Superior temporal gyrus (tissue), 1 donor: ENCODE results near the gene KLRC2.
"Not testable (repeated sequence)": the region's sequence is repeated elsewhere in the genome, so short reads cannot be mapped to it uniquely, and the experiment has no call there.

Source experiments
- DNase-seq: peaks from one replicate; pipeline ENCODE4 v3.0.0-alpha.2; 2016; ENCODE audit errors: extremely low spot score

The KLRC2 gene

GRCh38 chr12:10405294-10405693, 30.5 kb downstream of the KLRC2 start:
- no peak for DNase-seq

GRCh38 chr12:10404798-10405197, 31.0 kb downstream of the KLRC2 start:
- no peak for DNase-seq

- DNase-seq: no peak
Measured at GRCh38 chr12:10400829-10401228, 35.0 kb downstream of the KLRC2 start.

- no peak for DNase-seq
Measured at GRCh38 chr12:10398168-10398567, 37.6 kb downstream of the KLRC2 start.

DNA sequence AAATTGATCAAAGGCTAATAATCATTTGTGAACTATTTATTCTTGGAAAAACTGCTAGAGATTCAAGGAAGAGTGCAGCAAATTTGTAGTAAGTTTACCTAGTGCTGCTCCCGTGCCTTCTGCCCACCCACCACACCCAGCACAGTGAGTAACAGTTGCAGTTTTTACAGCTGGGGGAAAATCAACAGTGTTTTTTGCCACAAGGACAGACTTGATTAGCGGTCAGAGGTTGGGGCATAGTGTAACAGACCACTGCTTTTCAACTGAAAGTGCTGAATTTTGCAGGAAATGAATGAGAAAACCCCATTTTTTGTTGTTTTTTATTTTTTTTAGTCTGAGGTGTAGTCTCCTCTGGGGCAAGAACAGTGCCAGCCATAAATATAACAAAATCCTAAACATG, 38.5 kb downstream of the KLRC2 start:
- no peak for DNase-seq

GRCh38 chr12:10396176-10396575, 39.6 kb downstream of the KLRC2 start:
- not testable (repeated sequence) for DNase-seq

GRCh38 chr12:10395390-10395998, 40.3 kb downstream of the KLRC2 start:
- no peak for DNase-seq

- DNase-seq: not testable (repeated sequence)
Measured at GRCh38 chr12:10394531-10395152, 41.2 kb downstream of the KLRC2 start.

GRCh38 chr12:10393291-10393690, 42.5 kb downstream of the KLRC2 start:
- no peak for DNase-seq

DNA sequence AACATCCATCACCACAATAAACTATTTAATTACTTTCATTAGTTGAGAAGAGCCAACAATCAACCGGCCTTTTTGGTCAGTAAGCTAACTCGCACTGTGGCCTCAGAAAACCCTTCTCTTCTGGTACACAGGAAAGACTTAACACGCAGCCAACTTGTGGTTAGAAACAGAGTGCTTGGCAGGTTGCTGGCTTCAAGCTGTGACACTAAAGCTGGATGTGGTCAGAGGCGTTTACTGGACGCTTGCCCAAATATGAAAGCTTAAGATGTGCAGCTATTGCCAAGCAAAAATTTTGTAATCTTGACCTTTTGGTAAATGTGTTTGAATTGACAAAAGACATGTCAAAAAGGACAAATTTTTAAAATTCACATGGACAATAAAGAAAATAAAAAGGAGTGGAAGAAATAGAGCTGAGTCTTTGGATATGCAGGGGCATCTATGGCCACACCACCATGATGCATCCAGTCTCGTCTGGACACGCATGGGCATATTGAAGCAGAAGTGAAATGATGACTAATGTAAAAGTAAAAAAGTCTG, 43.3 kb downstream of the KLRC2 start:
- no peak for DNase-seq

GRCh38 chr12:10390991-10391390, 44.8 kb downstream of the KLRC2 start:
- not testable (repeated sequence) for DNase-seq

DNA sequence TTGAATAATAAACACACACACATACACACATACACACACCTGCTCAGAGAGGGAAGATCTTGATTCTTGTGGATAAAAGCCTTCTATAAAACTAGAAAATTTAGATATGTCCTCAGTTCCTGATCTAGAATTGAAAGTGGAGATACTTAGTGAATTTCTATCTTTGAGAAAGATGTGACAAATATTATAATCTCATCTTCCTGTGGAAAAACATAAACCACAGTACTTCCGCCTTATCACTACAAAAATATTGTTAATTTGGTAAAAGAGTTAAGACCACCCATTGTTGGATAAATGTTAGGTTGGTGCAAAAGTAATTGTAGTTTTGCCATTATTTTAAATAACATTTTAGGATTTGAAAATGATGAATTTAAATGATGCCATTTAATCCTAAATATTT, 45.9 kb downstream of the KLRC2 start, which contains the start of gene KLRK1:
Gene KLRK1 (minus strand): TSS at position 138 of the 400 bp plus-strand sequence. CDS start 1,231 bp downstream, outside the sequence.
- DNase-seq: no peak

DNA sequence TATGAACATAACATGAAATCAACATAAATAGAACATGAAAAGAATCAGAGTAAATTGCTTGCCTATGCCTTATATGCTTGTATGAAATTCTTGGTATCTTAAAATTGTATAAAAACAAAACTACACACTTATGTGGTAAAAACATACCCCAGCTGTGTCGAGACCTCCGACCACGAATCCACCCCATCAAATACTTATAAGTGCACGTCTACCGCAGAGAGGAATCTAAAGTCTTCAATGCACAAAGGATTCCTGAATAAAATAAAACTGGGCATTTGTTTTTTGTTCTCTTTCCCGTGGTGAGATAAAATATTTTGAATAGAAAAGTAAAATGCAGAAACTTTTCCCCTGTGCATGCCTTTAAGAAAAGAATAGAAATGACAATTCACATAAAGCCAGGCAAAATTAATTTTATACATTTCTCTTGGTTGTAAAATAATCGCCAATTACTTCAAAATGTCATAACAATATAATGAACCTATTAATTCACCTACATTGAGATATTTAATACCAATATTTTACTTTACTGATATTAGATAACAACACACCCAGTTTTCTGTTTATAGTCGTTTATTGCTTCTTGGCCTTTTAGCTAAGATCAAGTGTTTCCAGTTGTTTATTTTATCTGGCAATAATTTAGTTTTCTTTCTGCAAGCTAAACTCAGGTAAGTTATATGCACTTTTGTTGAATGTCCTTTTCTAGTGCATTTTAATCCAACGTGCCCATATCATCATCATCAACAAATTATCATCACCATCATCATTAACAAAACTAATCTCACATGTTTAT, 47.0 kb downstream of the KLRC2 start:
- DNase-seq: no peak

DNA sequence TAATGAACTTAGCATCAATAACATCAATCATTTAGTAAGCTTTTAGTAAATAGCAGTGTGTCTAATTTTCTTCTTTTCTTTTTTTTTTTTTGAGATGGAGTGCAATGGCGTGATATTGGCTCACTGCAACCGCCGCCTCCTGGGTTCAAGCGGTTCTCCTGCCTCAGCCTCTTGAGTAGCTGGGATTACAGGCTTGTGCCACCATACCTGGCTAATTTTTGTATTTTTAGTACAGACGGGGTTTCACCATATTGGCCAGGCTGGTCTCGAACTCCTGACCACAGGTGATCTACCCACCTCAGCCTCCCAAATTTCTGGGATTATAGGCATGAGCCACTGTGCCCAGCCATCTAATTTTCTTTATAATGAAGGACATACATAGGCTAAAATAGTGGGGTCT, 48.3 kb downstream of the KLRC2 start:
- not testable (repeated sequence) for DNase-seq

- no peak for DNase-seq
Measured at GRCh38 chr12:10386857-10387256, 49.0 kb downstream of the KLRC2 start.

DNA sequence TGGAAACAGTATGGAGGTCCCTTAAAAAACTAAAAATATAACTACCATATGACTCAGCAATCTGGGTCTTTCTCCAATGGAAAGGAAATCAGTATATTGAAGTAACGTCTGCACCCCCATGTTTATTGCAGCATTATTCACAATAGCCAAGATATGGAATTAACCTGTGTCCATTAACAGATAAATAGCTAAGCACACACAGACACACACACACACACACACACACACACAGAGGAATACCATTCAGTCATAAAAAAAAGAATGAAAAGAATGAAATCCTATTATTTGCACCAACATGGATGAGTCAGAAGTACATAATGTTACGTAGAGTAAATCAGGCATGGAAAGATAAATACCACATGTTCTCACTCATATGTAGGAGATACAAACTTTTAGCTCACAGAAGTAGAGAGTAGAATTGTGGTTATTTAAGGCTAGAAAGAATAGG, 50.6 kb downstream of the KLRC2 start:
- no peak for DNase-seq

- no peak for DNase-seq
Measured at GRCh38 chr12:10384191-10384590, 51.6 kb downstream of the KLRC2 start.

- DNase-seq: no peak
Measured at GRCh38 chr12:10381928-10382628, 53.7 kb downstream of the KLRC2 start.
